Esophagus squamous epithelium (tissue), 4 donors: ENCODE measurements around the gene CD47.

Experiments
- POLR2A ChIP-seq, 4 donors: fragments of 450-650 bp; IDR thresholded peaks; one replicate each; pipeline ENCODE4 v1.6.1; 2017; ENCODE audit warnings: antibody characterized with exemption in 4 of 4, mild to moderate bottlenecking in 4 of 4, moderate library complexity in 3 of 4
- TF ChIP-seq, protein P1 (sequence below), 6 experiments: fragments of 450-650 bp in 4 of 6; fragments of 200-600 bp in 2 of 6; sonication (generic) in 2 of 6; IDR thresholded peaks; one replicate each; pipeline ENCODE4 v1.5.1; 2016 to 2019; ENCODE audit warnings: antibody characterized with exemption in 6 of 6, mild to moderate bottlenecking in 4 of 6, moderate library complexity in 4 of 6

DNA sequence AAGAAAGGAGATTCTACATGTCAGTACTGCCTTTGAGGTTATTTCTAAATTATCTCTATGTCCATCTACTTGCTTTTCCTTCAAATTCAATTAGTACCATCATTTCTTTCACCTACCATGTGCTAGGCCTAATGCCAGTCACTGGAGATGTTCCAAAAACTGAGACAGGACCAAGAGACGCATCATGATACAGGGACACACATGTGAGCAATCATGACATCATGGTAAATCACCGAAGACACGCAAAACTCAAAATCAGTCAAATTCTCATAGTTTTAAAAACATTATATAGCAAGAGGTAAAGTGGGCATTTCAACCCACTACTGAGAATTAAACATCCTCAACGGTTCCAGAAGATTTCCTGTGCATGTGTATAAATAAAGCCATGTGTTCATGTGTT is 95.0 kb downstream of the CD47 start:
- TF ChIP-seq, protein P1, sequence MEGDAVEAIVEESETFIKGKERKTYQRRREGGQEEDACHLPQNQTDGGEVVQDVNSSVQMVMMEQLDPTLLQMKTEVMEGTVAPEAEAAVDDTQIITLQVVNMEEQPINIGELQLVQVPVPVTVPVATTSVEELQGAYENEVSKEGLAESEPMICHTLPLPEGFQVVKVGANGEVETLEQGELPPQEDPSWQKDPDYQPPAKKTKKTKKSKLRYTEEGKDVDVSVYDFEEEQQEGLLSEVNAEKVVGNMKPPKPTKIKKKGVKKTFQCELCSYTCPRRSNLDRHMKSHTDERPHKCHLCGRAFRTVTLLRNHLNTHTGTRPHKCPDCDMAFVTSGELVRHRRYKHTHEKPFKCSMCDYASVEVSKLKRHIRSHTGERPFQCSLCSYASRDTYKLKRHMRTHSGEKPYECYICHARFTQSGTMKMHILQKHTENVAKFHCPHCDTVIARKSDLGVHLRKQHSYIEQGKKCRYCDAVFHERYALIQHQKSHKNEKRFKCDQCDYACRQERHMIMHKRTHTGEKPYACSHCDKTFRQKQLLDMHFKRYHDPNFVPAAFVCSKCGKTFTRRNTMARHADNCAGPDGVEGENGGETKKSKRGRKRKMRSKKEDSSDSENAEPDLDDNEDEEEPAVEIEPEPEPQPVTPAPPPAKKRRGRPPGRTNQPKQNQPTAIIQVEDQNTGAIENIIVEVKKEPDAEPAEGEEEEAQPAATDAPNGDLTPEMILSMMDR (IDR thresholded peaks at IDR 0.05) = no peak
- no peak for TF ChIP-seq POLR2A (IDR thresholded peaks at IDR 0.05)
